ENCODE results near the gene MAEA.

Gene MAEA

GRCh38 chr4:1289207-1290164 lies at the start of gene MAEA:
Gene MAEA, plus strand, starts transcription at chr4:1289891. Its CDS starts 23 bp downstream, at chr4:1289914.
- DNase-seq: peak; percentile 93 to 96 (median 96)

- DNase-seq: no peak
These were observed 49.8 kb upstream of the MAEA start for GRCh38 chr4:1239950-1240307.

DNA sequence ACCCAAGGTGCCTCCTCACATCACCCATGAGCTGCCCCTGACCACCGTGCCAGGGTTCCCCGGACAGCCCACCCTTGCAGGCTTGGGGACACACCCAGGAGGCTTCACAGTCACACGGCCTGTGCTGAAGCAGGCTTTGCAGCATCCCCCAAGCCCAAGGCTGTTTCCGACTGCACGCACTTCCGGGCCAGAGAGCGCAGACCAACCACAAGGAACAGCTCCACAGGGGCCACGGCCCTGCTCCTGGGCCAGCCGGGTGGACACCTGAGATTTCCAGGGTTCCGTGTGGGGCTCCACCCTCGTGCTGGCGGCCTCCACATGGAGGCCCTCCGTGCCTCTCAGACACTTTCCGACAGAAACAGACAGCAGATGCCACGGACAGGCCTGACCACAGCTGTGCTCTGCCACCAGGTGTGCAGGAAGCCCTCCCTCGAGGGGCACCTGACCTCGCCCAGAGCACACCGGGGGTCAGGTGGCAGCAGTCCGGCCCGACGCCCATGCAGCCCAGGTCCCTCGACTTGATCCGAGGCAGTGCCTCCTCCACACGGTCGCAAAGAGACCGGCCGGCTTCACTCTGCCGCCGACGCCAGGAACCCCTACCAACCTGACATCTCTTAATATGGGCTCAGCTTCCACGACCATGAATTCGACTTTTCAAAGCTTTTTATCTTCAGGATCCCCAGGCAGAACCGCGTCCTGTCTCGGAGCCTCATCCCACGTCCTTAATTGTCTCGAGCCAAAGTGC lies 48.8 kb upstream of the MAEA start:
- DNase-seq: no peak

- no peak for DNase-seq
These were observed 48.2 kb upstream of the MAEA start for GRCh38 chr4:1241466-1241935.

GRCh38 chr4:1241936-1242505 lies 47.7 kb upstream of the MAEA start:
- DNase-seq: no peak

DNA sequence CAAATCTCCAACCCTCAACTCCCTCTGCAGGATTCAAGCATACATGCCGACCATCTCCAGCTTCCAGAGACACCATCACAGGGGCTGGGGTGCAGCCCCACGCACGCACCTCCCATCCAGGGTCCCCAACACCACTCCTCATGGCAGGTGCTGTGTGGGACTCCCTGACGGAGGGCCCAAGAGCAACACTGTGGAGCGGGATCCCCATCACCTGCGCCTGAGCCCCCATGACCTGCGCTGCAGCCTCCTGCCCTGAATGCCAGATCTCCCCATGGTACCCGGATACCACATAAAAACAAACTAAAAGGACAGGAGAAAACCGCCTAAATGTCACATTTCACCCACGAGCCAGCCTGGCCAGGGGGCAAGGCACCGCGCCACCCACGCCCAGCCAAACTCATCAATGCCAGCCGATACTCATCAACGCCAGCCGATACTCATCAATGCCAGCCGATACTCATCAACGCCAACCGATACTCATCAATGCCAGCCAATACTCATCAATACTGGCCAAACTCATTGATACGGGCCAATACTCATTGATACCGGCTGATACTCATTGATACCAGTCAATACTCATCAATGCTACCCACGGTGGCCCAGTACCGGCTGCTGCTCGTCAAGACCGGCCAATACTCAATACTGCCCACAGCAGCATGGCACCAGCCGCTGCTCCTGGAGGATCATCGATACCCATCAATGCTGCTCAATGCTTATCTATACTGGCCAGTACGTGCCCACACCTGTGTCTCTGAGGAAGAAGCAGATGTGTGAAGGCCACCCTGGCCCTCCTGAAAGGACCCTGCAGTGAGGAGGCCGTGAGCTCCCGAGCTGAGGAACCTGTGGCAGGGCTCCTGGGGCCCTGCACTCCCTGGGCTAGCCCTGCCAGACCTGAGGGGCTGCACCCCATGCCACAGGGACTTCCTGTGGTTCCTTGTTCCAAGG lies 46.9 kb upstream of the MAEA start:
- DNase-seq: no peak

- DNase-seq: no peak
These were observed 46.1 kb upstream of the MAEA start for GRCh38 chr4:1243451-1244080.

DNA sequence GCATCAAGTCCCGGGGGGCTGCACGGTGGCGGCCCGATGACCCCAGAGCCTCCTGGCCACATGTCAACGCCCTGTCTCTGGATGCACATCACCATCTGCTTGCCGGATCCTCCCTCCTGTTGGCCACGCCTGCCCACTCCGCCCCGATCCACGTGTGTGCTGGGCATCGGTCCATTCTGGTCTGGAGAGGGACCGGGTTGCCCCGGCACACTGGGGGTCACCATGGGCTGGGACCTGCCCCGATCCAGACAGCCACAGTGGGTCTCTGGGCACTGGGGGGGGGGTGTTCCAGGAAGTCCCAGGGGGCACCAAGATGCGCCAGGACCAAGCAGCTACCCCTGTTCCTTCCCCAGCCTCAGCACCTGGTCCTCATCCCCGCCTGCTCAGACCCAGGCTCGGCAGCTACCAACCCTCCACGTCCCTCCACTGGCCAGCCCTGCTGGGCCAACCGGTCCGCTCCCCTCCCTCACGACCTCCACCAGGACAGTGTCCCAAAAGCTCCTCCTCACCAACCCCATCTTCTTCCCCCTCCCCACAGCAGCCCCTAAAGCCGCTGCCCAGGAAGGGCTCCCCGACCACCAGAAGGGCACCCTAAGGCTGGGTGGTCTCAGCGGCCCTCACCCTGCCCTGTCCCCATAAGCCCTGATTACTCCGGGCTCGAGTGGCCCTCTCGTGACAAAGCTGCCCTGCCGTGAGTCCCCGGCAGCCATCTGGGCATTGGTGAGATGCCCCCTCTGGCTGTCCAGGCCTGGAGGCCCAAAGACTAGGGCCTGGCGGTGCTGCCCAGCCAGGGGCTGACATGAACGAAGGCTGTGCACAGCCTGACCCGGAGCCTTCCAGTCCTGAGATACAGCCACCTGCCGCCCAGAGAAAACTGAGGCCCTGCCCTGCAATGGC lies 45.4 kb upstream of the MAEA start:
- DNase-seq: no peak

GRCh38 chr4:1244978-1245471 lies 44.7 kb upstream of the MAEA start:
- no peak for DNase-seq

- DNase-seq: no peak
These were observed 44.1 kb upstream of the MAEA start for GRCh38 chr4:1245481-1246051.

- DNase-seq: no peak
These were observed 43.4 kb upstream of the MAEA start for GRCh38 chr4:1246111-1246881.

GRCh38 chr4:1246901-1247863 lies 42.5 kb upstream of the MAEA start:
- DNase-seq: peak in 1 of 6 experiments; percentile 32

- DNase-seq: peak in 2 of 6 experiments; percentile 61 to 79
These were observed 41.8 kb upstream of the MAEA start for GRCh38 chr4:1247864-1248244.

GRCh38 chr4:1248245-1249147 lies 41.2 kb upstream of the MAEA start, which contains the start of gene CTBP1:
Gene CTBP1, minus strand, starts transcription at chr4:1249130. Its CDS starts 7,799 bp downstream, at chr4:1241331.
- DNase-seq: peak; percentile 75 to 97 (median 90)

DNA sequence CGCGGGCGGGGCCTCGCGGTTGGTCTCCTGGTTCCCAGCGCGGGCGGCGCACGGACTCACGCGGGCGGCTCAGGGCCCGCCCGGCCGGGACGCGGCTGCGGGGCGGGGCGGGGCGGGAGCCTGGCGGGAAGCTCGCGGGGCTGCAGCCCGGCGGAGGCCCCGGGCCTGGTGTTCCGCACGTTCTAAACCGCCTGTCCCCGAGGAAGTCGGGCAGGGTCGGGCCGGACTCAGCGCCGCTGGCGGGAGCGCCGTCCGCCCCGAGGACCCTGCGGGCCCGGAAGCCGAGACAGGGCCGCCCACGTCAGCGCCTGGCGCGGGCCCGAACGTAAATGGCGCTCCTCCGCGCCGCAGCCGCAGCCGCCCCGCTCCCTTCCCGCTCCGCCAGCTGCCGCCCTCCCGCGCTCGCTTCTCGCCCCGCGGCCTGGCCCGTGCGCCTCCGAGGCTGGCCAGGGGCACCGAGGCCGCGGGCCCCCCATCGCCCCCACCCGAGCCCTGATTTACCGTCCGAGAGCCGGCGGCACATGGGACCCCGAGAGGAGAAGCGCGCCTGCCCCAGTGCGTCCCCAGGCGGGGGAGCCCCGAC lies 40.5 kb upstream of the MAEA start:
- DNase-seq: peak; percentile 74 to 92 (median 76)

Measured in stimulated activated naive CD4-positive, alpha-beta T cell (primary cell).